ENCODE data around the gene AKAP1. TPM values are rescaled to one million over a fixed set of nuclear protein-coding genes. Genes with fewer than 3 reads are reported as not detected.

Gene AKAP1
- total RNA-seq, 2 experiments from 2014 or later = 20.3 to 23.1 TPM

DNA sequence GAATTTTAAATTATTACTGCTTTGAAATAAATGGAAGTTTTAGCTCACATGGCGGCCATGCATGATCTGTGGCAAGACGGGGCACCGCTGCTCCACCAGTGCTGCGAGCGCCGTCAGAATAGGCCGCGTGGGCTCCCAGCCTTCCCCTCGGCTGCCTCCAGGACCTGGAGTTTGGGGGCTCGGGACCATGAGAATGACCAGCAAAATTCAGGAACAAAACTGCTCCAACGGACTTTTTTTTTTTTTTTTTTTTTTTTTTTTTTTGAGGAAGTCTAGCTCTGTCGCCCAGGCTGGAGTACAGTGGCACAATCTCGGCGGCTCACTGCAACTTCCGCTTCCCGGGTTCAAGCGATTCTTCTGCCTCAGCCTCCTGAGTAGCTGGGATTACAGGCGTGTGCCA is 38.3 kb upstream of the AKAP1 start:
- Mint-ChIP-seq H3K4me3 (peak overlapping the region; percentile 32), H3K27me3 (peaks cover 62% of the 10 kb centered on the region), H3K4me1 (ENCODE audit: low read depth) (peaks cover 7% of the 10 kb centered on the region), H3K36me3 (ENCODE audit: low read depth) (no peaks in the 10 kb centered on the region), H3K9me3 (no peaks in the 10 kb centered on the region), H3K27ac (no peak overlapping the region)
- CTCF ChIA-PET = no interaction called here
- Histone ChIP-seq H3K9me3 (ENCODE audit: control insufficient read depth in 1 of 2, insufficient read depth in 1 of 2, low read length in 2 of 2) (peaks cover 0 to 17% of the 10 kb centered on the region in 2 experiments), H3K4me3 (ENCODE audit: low read length) (peak overlapping the region; percentile 30), H3K4me1 (ENCODE audit: insufficient read depth, low read length) (peaks cover 24% of the 10 kb centered on the region), H3K27me3 (ENCODE audit: control insufficient read depth in 1 of 2, insufficient read depth in 2 of 2, low read length in 2 of 2) (peaks cover 45 to 46% of the 10 kb centered on the region in 2 experiments), H3K27ac (ENCODE audit: low read depth in 1 of 2, low read length in 2 of 2) (no peak overlapping the region), H3K36me3 (ENCODE audit: insufficient read depth, low read length) (no peaks in the 10 kb centered on the region)
- peak in 2 of 14 experiments; percentile 26 to 32 for DNase-seq
- intact Hi-C loops (cut with DNase I, micrococcal nuclease) = no loop called here
- POLR2A ChIA-PET = interaction anchor here (1.3 kb wide), 1 partner anchor 38 kb away, joined by 6 read pairs; the partner anchor contains the start of gene AKAP1
- TF ChIP-seq, protein P1, sequence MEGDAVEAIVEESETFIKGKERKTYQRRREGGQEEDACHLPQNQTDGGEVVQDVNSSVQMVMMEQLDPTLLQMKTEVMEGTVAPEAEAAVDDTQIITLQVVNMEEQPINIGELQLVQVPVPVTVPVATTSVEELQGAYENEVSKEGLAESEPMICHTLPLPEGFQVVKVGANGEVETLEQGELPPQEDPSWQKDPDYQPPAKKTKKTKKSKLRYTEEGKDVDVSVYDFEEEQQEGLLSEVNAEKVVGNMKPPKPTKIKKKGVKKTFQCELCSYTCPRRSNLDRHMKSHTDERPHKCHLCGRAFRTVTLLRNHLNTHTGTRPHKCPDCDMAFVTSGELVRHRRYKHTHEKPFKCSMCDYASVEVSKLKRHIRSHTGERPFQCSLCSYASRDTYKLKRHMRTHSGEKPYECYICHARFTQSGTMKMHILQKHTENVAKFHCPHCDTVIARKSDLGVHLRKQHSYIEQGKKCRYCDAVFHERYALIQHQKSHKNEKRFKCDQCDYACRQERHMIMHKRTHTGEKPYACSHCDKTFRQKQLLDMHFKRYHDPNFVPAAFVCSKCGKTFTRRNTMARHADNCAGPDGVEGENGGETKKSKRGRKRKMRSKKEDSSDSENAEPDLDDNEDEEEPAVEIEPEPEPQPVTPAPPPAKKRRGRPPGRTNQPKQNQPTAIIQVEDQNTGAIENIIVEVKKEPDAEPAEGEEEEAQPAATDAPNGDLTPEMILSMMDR (IDR thresholded peaks at IDR 0.05) = no peak
- ATAC-seq (ENCODE audit: poor library complexity) = no peak

DNA sequence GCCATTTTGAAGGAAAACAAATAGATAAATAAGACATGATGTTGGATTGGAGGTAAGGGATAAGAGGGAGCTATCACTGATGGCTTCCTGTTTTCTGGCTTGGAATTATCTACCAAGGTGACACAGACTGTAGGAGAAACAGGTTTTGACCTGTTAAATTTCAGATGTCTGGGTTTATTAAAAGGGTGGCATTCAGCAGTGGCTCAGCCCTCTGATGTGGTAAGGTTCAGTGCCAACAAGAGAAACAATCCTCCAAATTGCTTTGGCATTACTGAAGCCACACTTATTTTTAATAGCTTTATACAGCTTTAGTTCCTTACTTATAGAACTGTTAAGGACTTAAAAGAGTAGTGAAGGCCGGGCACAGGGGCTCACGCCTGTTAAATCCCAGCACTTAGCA is 37.0 kb upstream of the AKAP1 start:
- ChIA-PET POLR2A (no interaction called here), CTCF (no interaction called here)
- no peak for ATAC-seq (ENCODE audit: poor library complexity)
- intact Hi-C loops (cut with DNase I, micrococcal nuclease) = no loop called here
- no peak overlapping the region for H3K27ac ChIP-seq (ENCODE audit: low read depth in 1 of 2, low read length in 2 of 2)
- peaks cover 0 to 17% of the 10 kb centered on the region in 2 experiments for H3K9me3 ChIP-seq (ENCODE audit: control insufficient read depth in 1 of 2, insufficient read depth in 1 of 2, low read length in 2 of 2)
- no peaks in the 10 kb centered on the region for H3K36me3 ChIP-seq (ENCODE audit: insufficient read depth, low read length)
- no peak overlapping the region for H3K27ac Mint-ChIP-seq
- H3K27me3 Mint-ChIP-seq = peaks cover 53% of the 10 kb centered on the region
- peaks cover 24% of the 10 kb centered on the region for H3K4me1 ChIP-seq (ENCODE audit: insufficient read depth, low read length)
- no peaks in the 10 kb centered on the region for H3K9me3 Mint-ChIP-seq
- DNase-seq = no peak
- peaks cover 41 to 45% of the 10 kb centered on the region in 2 experiments for H3K27me3 ChIP-seq (ENCODE audit: control insufficient read depth in 1 of 2, insufficient read depth in 2 of 2, low read length in 2 of 2)
- peaks cover 7% of the 10 kb centered on the region for H3K4me1 Mint-ChIP-seq (ENCODE audit: low read depth)
- TF ChIP-seq, protein P1 (IDR thresholded peaks at IDR 0.05) = no peak
- H3K36me3 Mint-ChIP-seq (ENCODE audit: low read depth) = no peaks in the 10 kb centered on the region
- no peak overlapping the region for H3K4me3 Mint-ChIP-seq
- no peak overlapping the region for H3K4me3 ChIP-seq (ENCODE audit: low read length)

DNA sequence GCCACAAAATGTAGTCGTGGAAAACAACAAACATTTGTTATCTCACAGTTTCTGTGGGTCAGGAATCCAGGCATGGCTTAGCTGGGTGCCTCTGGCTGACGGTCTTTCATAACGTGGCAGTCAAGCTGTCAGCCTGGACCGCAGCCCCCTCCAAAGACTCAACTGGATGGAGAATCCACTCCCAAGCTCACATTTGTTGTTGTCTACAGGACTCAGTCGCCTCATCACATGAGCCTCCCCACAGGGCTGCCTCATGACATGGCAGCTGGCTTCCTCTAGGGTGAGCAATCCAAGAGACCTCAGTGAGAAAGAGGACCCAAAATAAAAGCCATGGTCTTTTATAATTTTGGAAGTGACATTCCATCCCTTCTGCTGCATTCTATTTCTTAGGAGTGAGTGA is 34.7 kb upstream of the AKAP1 start:
- Mint-ChIP-seq H3K27me3 (peaks cover 31% of the 10 kb centered on the region), H3K27ac (no peak overlapping the region), H3K4me3 (no peak overlapping the region), H3K9me3 (no peaks in the 10 kb centered on the region), H3K4me1 (ENCODE audit: low read depth) (peaks cover 14% of the 10 kb centered on the region), H3K36me3 (ENCODE audit: low read depth) (no peaks in the 10 kb centered on the region)
- intact Hi-C loops (cut with DNase I, micrococcal nuclease) = no loop called here
- Histone ChIP-seq H3K4me3 (ENCODE audit: low read length) (no peak overlapping the region), H3K36me3 (ENCODE audit: insufficient read depth, low read length) (no peaks in the 10 kb centered on the region), H3K27me3 (ENCODE audit: control insufficient read depth in 1 of 2, insufficient read depth in 2 of 2, low read length in 2 of 2) (peaks cover 20 to 30% of the 10 kb centered on the region in 2 experiments), H3K9me3 (ENCODE audit: control insufficient read depth in 1 of 2, insufficient read depth in 1 of 2, low read length in 2 of 2) (peaks cover 0 to 14% of the 10 kb centered on the region in 2 experiments), H3K4me1 (ENCODE audit: insufficient read depth, low read length) (peaks cover 21% of the 10 kb centered on the region), H3K27ac (ENCODE audit: low read depth in 1 of 2, low read length in 2 of 2) (no peak overlapping the region)
- DNase-seq (no peak), ATAC-seq (ENCODE audit: poor library complexity) (no peak)
- TF ChIP-seq, protein P1 (IDR thresholded peaks at IDR 0.05) = no peak
- ChIA-PET POLR2A (interaction anchor here (1.9 kb wide), 1 partner anchor 34 kb away, joined by 6 read pairs; the partner anchor contains the start of gene AKAP1), CTCF (no interaction called here)

All from CD4-positive, alpha-beta T cell (primary cell).